ENCODE measurements around the gene UBE2J1. TPM values are rescaled to one million over a fixed set of nuclear protein-coding genes. Genes with fewer than 3 reads are reported as not detected.

UBE2J1 gene
- polyA plus RNA-seq, 1 of the 3 experiments (the other 2 are of a cell fraction), result 11.3 TPM

GRCh38 chr6:89335164-89335563 is 17.4 kb downstream of the UBE2J1 start:
- POLR2A ChIA-PET, result no interaction called here
- no peaks in the 10 kb centered on the region for H4K20me1 ChIP-seq (ENCODE audit: insufficient read depth)
- H3K9me3 ChIP-seq, result no peaks in the 10 kb centered on the region
- no peaks in the 10 kb centered on the region for H3K27me3 ChIP-seq (ENCODE audit: insufficient read depth)
- no peak for TF ChIP-seq YY1 (IDR thresholded peaks at IDR 0.05; ENCODE audit: low read depth)
- no peak for TF ChIP-seq RXRA (IDR thresholded peaks at IDR 0.05; ENCODE audit: borderline replicate concordance, low read depth)
- no peak for TF ChIP-seq PBX3 (IDR thresholded peaks at IDR 0.05)
- TF ChIP-seq EP300 (IDR thresholded peaks at IDR 0.05; ENCODE audit: borderline replicate concordance in 1 of 2, low read depth in 1 of 2, low read length in 1 of 2), result no peak
- TF ChIP-seq USF2 (IDR thresholded peaks at IDR 0.05; ENCODE audit: borderline replicate concordance, low read depth, low read length), result no peak
- no peak for TF ChIP-seq GABPA (IDR thresholded peaks at IDR 0.05; ENCODE audit: low read depth)
- TF ChIP-seq TEAD4 (IDR thresholded peaks at IDR 0.05; ENCODE audit: borderline replicate concordance, insufficient read depth), result no peak
- TF ChIP-seq EZH2phosphoT487 (IDR thresholded peaks at IDR 0.05; ENCODE audit: borderline replicate concordance, low read depth), result no peak
- no peak for TF ChIP-seq RCOR1 (IDR thresholded peaks at IDR 0.05; ENCODE audit: low read length)
- TF ChIP-seq POLR2AphosphoS5 (IDR thresholded peaks at IDR 0.05; ENCODE audit: low read depth, low read length), result no peak
- H3K4me2 ChIP-seq, result no peak overlapping the region
- no peak overlapping the region for H3K9ac ChIP-seq
- H3K9me2 ChIP-seq, result no peaks in the 10 kb centered on the region
- no peak overlapping the region for H2AFZ ChIP-seq (ENCODE audit: low read depth)
- peaks cover 50 to 74% of the 10 kb centered on the region in 2 experiments for H3K36me3 ChIP-seq (replicated peaks in 1 of 2; ENCODE audit: control insufficient read depth in 1 of 2, insufficient read depth in 2 of 2, low read length in 1 of 2)
- no peaks in the 10 kb centered on the region; a peak in 1 of 4 replicates for H3K4me1 ChIP-seq (ENCODE audit: control insufficient read depth in 1 of 2, insufficient read depth in 2 of 2, low read depth in 1 of 2, low read length in 1 of 2)
- H3F3A ChIP-seq (replicated peaks; ENCODE audit: insufficient read depth), result peaks cover 6% of the 10 kb centered on the region
- DNase-seq, result no peak
- no peak overlapping the region for H3K4me3 ChIP-seq (ENCODE audit: low read depth in 2 of 2, low read length in 1 of 2)
- H3K27ac ChIP-seq (ENCODE audit: low read depth in 2 of 2, low read length in 1 of 2), result no peak overlapping the region
- CTCF ChIA-PET, result no interaction called here
- peaks cover 3% of the 10 kb centered on the region; the same call in 1 of the 2 replicates for H3K79me2 ChIP-seq (ENCODE audit: insufficient read depth)
- 93% methylated on average over 3 of the region's 3 CpGs for WGBS (ENCODE audit: low lambda C conversion rate)

- H3K4me2 ChIP-seq, result no peak overlapping the region
- H3K4me3 ChIP-seq (ENCODE audit: low read depth in 2 of 2, low read length in 1 of 2), result no peak overlapping the region
- no peaks in the 10 kb centered on the region for H4K20me1 ChIP-seq (ENCODE audit: insufficient read depth)
- peaks cover 66 to 82% of the 10 kb centered on the region in 2 experiments for H3K36me3 ChIP-seq (replicated peaks in 1 of 2; ENCODE audit: control insufficient read depth in 1 of 2, insufficient read depth in 2 of 2, low read length in 1 of 2)
- ChIA-PET POLR2A (no interaction called here), CTCF (no interaction called here)
- no peaks in the 10 kb centered on the region for H3K4me1 ChIP-seq (ENCODE audit: control insufficient read depth in 1 of 2, insufficient read depth in 2 of 2, low read depth in 1 of 2, low read length in 1 of 2)
- TF ChIP-seq RAD21 (IDR thresholded peaks at IDR 0.05; ENCODE audit: low read length) (no peak), GATA2 (CRISPR knock-in tag; IDR thresholded peaks at IDR 0.05) (peak; percentile 80), RCOR1 (IDR thresholded peaks at IDR 0.05; ENCODE audit: low read length) (peak; percentile 72), SIN3A (IDR thresholded peaks at IDR 0.05; ENCODE audit: borderline replicate concordance, low read depth, low read length) (no peak), EP300 (IDR thresholded peaks at IDR 0.05; ENCODE audit: borderline replicate concordance in 1 of 2, low read depth in 1 of 2, low read length in 1 of 2) (peak in 1 of 2 experiments; percentile 12; a peak in 1 of 4 replicates)
- H3K9ac ChIP-seq, result no peak overlapping the region
- no peak overlapping the region for H3K27ac ChIP-seq (ENCODE audit: low read depth in 2 of 2, low read length in 1 of 2)
- WGBS (ENCODE audit: low lambda C conversion rate), result 100% methylated on average over 1 of the region's 1 CpG
- H3K27me3 ChIP-seq (ENCODE audit: insufficient read depth), result no peaks in the 10 kb centered on the region
- H2AFZ ChIP-seq (ENCODE audit: low read depth), result no peak overlapping the region
- no peaks in the 10 kb centered on the region for H3K9me2 ChIP-seq
- no peaks in the 10 kb centered on the region for H3K79me2 ChIP-seq (ENCODE audit: insufficient read depth)
- DNase-seq, result peak; percentile 37
- H3K9me3 ChIP-seq, result no peaks in the 10 kb centered on the region
- H3F3A ChIP-seq (replicated peaks; ENCODE audit: insufficient read depth), result no peaks in the 10 kb centered on the region
Measured at GRCh38 chr6:89330910-89331309, 21.6 kb downstream of the UBE2J1 start.
